Prostate gland (tissue), 2 donors: ENCODE measurements around the gene GNMT. TPM values are rescaled to one million over a fixed set of nuclear protein-coding genes. Genes with fewer than 3 reads are reported as not detected.
A peak's percentile ranks its signal among the peaks of the same experiment; 100 is the strongest.

Experiments used
- DNase-seq: peaks from one replicate; pipeline ENCODE4 v3.0.0-alpha.2; 2019; ENCODE audit warnings: low spot score
- H3K27ac ChIP-seq, 2 donors: fragments of 200-600 bp; sonication (generic); 2 replicates each; pipeline ENCODE4 v1.5.1; 2017 to 2019
- H3K27me3 ChIP-seq: fragments of 200-600 bp; sonication (generic); replicated peaks from 2 replicates; pipeline ENCODE4 v1.5.1; 2019; ENCODE audit not compliant: insufficient read depth
- H3K36me3 ChIP-seq, 2 donors: fragments of 200-600 bp; sonication (generic); 1 replicate in 1 of 2; 2 replicates in 1 of 2; pipeline versions ENCODE4 v1.5.1 to v1.8.1; 2017 to 2019
- H3K4me1 ChIP-seq: fragments of 200-600 bp; sonication (generic); replicated peaks from 2 replicates; pipeline ENCODE4 v1.5.1; 2019
- H3K4me3 ChIP-seq, 2 donors: fragments of 200-600 bp; sonication (generic); 2 replicates each; pipeline ENCODE4 v1.5.1; 2017 to 2019
- H3K9me3 ChIP-seq: fragments of 200-600 bp; sonication (generic); 2 replicates; pipeline ENCODE4 v1.5.1; 2017
- POLR2A ChIP-seq: fragments of 450-650 bp; IDR thresholded peaks from one replicate; pipeline ENCODE4 v1.6.1; 2016; ENCODE audit warnings: antibody characterized with exemption, mild to moderate bottlenecking
- POLR2AphosphoS5 ChIP-seq: sonication (generic); formaldehyde crosslinking; IDR thresholded peaks from one replicate; pipeline ENCODE4 v1.6.1; 2017; ENCODE audit warnings: antibody characterized with exemption
- WGBS: methylation state at CpG from one replicate; pipeline ENCODE4 v1.1.5; 2018; 5-methylcytosine and 5-hydroxymethylcytosine counted together
- intact Hi-C: fragments of 100-400 bp; cut with DNase I; formaldehyde crosslinking; loops from one replicate; pipeline ENCODE4 v1.14.2; 2022
- total RNA-seq, 2 donors: library from RNA; depleted of rRNA; stranded (reverse); fragments of >200 nt; gene quantifications; one replicate each; pipeline ENCODE4 v1.1.0, GENCODE V29; 2016
- TF ChIP-seq, protein P1 (sequence below), 4 experiments: fragments of 200-600 bp in 2 of 4; fragments of 450-650 bp in 2 of 4; sonication (generic) in 2 of 4; IDR thresholded peaks; 1 replicate in 3 of 4; 2 replicates in 1 of 4; pipeline ENCODE4 v1.5.1; 2016 to 2019; ENCODE audit warnings: antibody characterized with exemption in 4 of 4, mild to moderate bottlenecking in 2 of 4, moderate library complexity in 2 of 4

GNMT gene
- total RNA-seq, 2 donors from 2014 or later: 14.7 to 85.9 TPM

DNA sequence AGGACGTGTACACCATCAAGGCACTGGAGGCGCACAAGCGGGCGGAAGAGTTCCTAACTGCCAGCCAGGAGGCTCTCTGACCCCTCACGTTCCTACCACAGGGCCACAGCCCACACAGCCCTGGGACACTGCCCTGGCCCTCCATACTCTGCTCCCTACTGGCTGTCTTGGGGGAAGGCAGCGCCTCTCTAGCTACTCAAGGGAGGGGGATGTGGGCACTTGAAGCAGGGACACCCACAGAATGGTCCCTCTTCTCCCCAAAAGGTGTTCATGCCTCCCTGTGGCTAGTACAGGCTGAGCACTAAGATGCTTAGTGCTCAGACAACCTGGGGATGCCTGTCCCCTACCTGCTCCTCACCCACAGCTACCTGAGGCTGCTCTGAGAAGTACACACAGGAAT lies 50.7 kb downstream of the GNMT start:
- no peak overlapping the region for H3K27ac ChIP-seq
- peaks cover 6 to 10% of the 10 kb centered on the region in 2 donors for H3K36me3 ChIP-seq
- intact Hi-C loops: loop anchor here (5.0 to 10.0 kb wide), 3 partner anchors 54 to 161 kb away; partner anchors contain the start of gene SRF
- peaks cover 5% of the 10 kb centered on the region for H3K4me1 ChIP-seq
- H3K9me3 ChIP-seq: no peaks in the 10 kb centered on the region
- no peak overlapping the region for H3K4me3 ChIP-seq
- DNase-seq: no peak
- no peaks in the 10 kb centered on the region for H3K27me3 ChIP-seq
- TF ChIP-seq POLR2A (no peak), POLR2AphosphoS5 (no peak)
- TF ChIP-seq, protein P1, sequence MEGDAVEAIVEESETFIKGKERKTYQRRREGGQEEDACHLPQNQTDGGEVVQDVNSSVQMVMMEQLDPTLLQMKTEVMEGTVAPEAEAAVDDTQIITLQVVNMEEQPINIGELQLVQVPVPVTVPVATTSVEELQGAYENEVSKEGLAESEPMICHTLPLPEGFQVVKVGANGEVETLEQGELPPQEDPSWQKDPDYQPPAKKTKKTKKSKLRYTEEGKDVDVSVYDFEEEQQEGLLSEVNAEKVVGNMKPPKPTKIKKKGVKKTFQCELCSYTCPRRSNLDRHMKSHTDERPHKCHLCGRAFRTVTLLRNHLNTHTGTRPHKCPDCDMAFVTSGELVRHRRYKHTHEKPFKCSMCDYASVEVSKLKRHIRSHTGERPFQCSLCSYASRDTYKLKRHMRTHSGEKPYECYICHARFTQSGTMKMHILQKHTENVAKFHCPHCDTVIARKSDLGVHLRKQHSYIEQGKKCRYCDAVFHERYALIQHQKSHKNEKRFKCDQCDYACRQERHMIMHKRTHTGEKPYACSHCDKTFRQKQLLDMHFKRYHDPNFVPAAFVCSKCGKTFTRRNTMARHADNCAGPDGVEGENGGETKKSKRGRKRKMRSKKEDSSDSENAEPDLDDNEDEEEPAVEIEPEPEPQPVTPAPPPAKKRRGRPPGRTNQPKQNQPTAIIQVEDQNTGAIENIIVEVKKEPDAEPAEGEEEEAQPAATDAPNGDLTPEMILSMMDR (IDR thresholded peaks at IDR 0.05): no peak
- 70% methylated on average over 6 of the region's 6 CpGs for WGBS

- H3K27me3 ChIP-seq: no peaks in the 10 kb centered on the region
- intact Hi-C loops: loop anchor here (5.0 to 10.0 kb wide), 3 partner anchors 52 to 160 kb away; partner anchors contain the start of gene SRF
- H3K36me3 ChIP-seq: peaks cover 6 to 10% of the 10 kb centered on the region in 2 donors
- H3K4me3 ChIP-seq: no peak overlapping the region
- TF ChIP-seq POLR2A (no peak), POLR2AphosphoS5 (no peak)
- TF ChIP-seq, protein P1 (IDR thresholded peaks at IDR 0.05): no peak
- no peaks in the 10 kb centered on the region for H3K9me3 ChIP-seq
- no peak for DNase-seq
- 72% methylated on average over 6 of the region's 6 CpGs for WGBS
- H3K4me1 ChIP-seq: peaks cover 8% of the 10 kb centered on the region
- no peak overlapping the region for H3K27ac ChIP-seq
Measured at GRCh38 chr6:43012364-43012763, 51.8 kb downstream of the GNMT start.

- H3K36me3 ChIP-seq: peaks cover 6 to 15% of the 10 kb centered on the region in 2 donors
- DNase-seq: no peak
- peak overlapping the region; percentile 82 to 84 for H3K27ac ChIP-seq
- H3K4me3 ChIP-seq: peak overlapping the region; percentile 69 to 79
- H3K9me3 ChIP-seq: no peaks in the 10 kb centered on the region
- H3K4me1 ChIP-seq: peaks cover 8% of the 10 kb centered on the region
- TF ChIP-seq, protein P1 (IDR thresholded peaks at IDR 0.05): no peak
- TF ChIP-seq POLR2A (no peak), POLR2AphosphoS5 (no peak)
- WGBS: 2% methylated on average over 25 of the region's 25 CpGs
- intact Hi-C loops: loop anchor here (5.0 to 10.0 kb wide), 3 partner anchors 52 to 159 kb away; partner anchors contain the start of gene SRF
- H3K27me3 ChIP-seq: no peaks in the 10 kb centered on the region
Measured at GRCh38 chr6:43013097-43013842, 52.7 kb downstream of the GNMT start.

Other genes starting within 250 kb of the GNMT start
- 1 to 10 TPM in 1 of 2 donors, under 1 TPM in 1; 0.27 to 3.3 TPM for gene PRPH2, start 238.2 kb upstream of the GNMT start, total RNA-seq
- 10 to 100 TPM; 43.4 to 59.8 TPM for gene TBCC, start 214.7 kb upstream of the GNMT start, total RNA-seq
- gene BICRAL, start 178.7 kb upstream of the GNMT start, total RNA-seq: 10 to 100 TPM; 21.0 to 26.2 TPM
- 10 to 100 TPM; 79.0 to 79.8 TPM for gene RPL7L1, start 81.1 kb upstream of the GNMT start, total RNA-seq
- gene PTCRA, start 44.7 kb upstream of the GNMT start, total RNA-seq: not detected
- 10 to 100 TPM; 52.3 to 68.5 TPM for gene CNPY3, start 31.3 kb upstream of the GNMT start, total RNA-seq
- gene PEX6, start 18.4 kb downstream of the GNMT start, total RNA-seq: 10 to 100 TPM; 23.9 to 57.9 TPM
- 10 to 100 TPM; 55.1 to 95.9 TPM for gene PPP2R5D, start 23.8 kb downstream of the GNMT start, total RNA-seq
- 10 to 100 TPM; 67.9 to 95.9 TPM for gene MEA1, start 53.2 kb downstream of the GNMT start, total RNA-seq
- gene KLHDC3, start 53.5 kb downstream of the GNMT start, total RNA-seq: 100 to 1,000 TPM; 138 to 148 TPM
- gene RRP36, start 60.9 kb downstream of the GNMT start, total RNA-seq: 10 to 100 TPM; 45.1 to 50.8 TPM
- 10 to 100 TPM; 18.6 to 30.4 TPM for gene CUL7, start 93.1 kb downstream of the GNMT start, total RNA-seq
- gene MRPL2, start 98.7 kb downstream of the GNMT start, total RNA-seq: 10 to 100 TPM; 19.1 to 52.3 TPM
- 10 to 100 TPM; 27.3 to 41.2 TPM for gene KLC4, start 98.9 kb downstream of the GNMT start, total RNA-seq
- gene PTK7, start 115.6 kb downstream of the GNMT start, total RNA-seq: 10 to 100 TPM; 83.3 to 85.2 TPM
- 10 to 100 TPM; 40.5 to 56.3 TPM for gene SRF, start 210.5 kb downstream of the GNMT start, total RNA-seq
- gene CUL9, start 221.4 kb downstream of the GNMT start, total RNA-seq: 10 to 100 TPM; 22.9 to 87.0 TPM